Natural killer cell (primary cell): Measurements from ENCODE around the gene DMRTA1. TPM values are rescaled to one million over a fixed set of nuclear protein-coding genes. Genes with fewer than 3 reads are reported as not detected.
"Not testable (repeated sequence)": the region's sequence is repeated elsewhere in the genome, so short reads cannot be mapped to it uniquely, and the experiment has no call there.

Source experiments
- ATAC-seq, 3 donors: fragments of 150-1000 bp in 2 of 3; fragments of 200-7000 bp in 1 of 3; cut with Tn5 transposase; 1 replicate in 1 of 3; 2 replicates in 2 of 3; pipeline ENCODE4 v1.10.0; 2021; ENCODE audit warnings: mild to moderate bottlenecking in 2 of 3, moderate library complexity in 2 of 3
- DNase-seq, 2 donors: peaks; one replicate each; pipeline versions ENCODE4 v3.0.0 to v3.0.0-alpha.2; 2013 to 2021; ENCODE audit warnings: mixed read lengths in 1 of 2
- H3K27ac ChIP-seq: one replicate; pipeline ENCODE4 v1.5.1; 2013; ENCODE audit warnings: mild to moderate bottlenecking, low read length
- H3K27me3 ChIP-seq: one replicate; pipeline ENCODE4 v1.6.1; 2013; ENCODE audit warnings: low read length; ENCODE audit not compliant: control insufficient read depth, insufficient read depth
- H3K36me3 ChIP-seq: one replicate; pipeline ENCODE4 v1.6.1; 2013; ENCODE audit warnings: low read length; ENCODE audit not compliant: control insufficient read depth, insufficient read depth
- H3K4me1 ChIP-seq: one replicate; pipeline ENCODE4 v1.6.1; 2013; ENCODE audit warnings: low read length; ENCODE audit not compliant: control insufficient read depth, insufficient read depth
- H3K4me3 ChIP-seq: one replicate; pipeline ENCODE4 v1.5.1; 2013; ENCODE audit warnings: low read length
- H3K9me3 ChIP-seq: one replicate; pipeline ENCODE4 v1.6.1; 2013; ENCODE audit warnings: low read length; ENCODE audit not compliant: control insufficient read depth, insufficient read depth
- H3K27ac Mint-ChIP-seq, 2 donors: one replicate each; pipeline ENCODE4 v1.8.0; 2022; ENCODE audit warnings: mild to moderate bottlenecking in 2 of 2, mixed read lengths in 2 of 2, moderate library complexity in 1 of 2
- H3K27me3 Mint-ChIP-seq, 2 donors: one replicate each; pipeline ENCODE4 v1.8.0; 2022; ENCODE audit warnings: low read depth in 2 of 2, mixed read lengths in 2 of 2
- H3K36me3 Mint-ChIP-seq: one replicate; pipeline ENCODE4 v1.8.0; 2022; ENCODE audit warnings: mixed read lengths
- H3K4me1 Mint-ChIP-seq, 2 donors: one replicate each; pipeline ENCODE4 v1.8.0; 2022; ENCODE audit warnings: mixed read lengths in 2 of 2
- H3K4me3 Mint-ChIP-seq: one replicate; pipeline ENCODE4 v1.8.0; 2022; ENCODE audit warnings: mild to moderate bottlenecking, moderate library complexity, mixed read lengths
- H3K9me3 Mint-ChIP-seq, 2 donors: one replicate each; pipeline ENCODE4 v1.8.0; 2022; ENCODE audit warnings: mixed read lengths in 2 of 2
- WGBS: methylation state at CpG from one replicate; pipeline ENCODE4 v1.1.7; 2013; ENCODE audit warnings: missing lambda C conversion rate; ENCODE audit not compliant: insufficient coverage; 5-methylcytosine and 5-hydroxymethylcytosine counted together
- intact Hi-C: fragments of 100-400 bp; cut with micrococcal nuclease; formaldehyde crosslinking; loops from one replicate; pipeline ENCODE4 v1.14.2; 2022
- total RNA-seq, 4 donors: library from RNA; stranded (reverse); fragments of 120-200 nt in 1 of 4; gene quantifications; one replicate each; pipeline versions ENCODE4 v1.2.3 to v1.2.4, GENCODE V29; 2013 to 2022
- TF ChIP-seq, protein P1 (sequence below): fragments of 200-600 bp; IDR thresholded peaks from one replicate; pipeline ENCODE4 v1.8.0; 2022; ENCODE audit warnings: antibody characterized with exemption

The DMRTA1 gene
- total RNA-seq, 3 donors from 2014 or later (not counting 1 experiment from before 2014, with no cell fraction given) = not detected

DNA sequence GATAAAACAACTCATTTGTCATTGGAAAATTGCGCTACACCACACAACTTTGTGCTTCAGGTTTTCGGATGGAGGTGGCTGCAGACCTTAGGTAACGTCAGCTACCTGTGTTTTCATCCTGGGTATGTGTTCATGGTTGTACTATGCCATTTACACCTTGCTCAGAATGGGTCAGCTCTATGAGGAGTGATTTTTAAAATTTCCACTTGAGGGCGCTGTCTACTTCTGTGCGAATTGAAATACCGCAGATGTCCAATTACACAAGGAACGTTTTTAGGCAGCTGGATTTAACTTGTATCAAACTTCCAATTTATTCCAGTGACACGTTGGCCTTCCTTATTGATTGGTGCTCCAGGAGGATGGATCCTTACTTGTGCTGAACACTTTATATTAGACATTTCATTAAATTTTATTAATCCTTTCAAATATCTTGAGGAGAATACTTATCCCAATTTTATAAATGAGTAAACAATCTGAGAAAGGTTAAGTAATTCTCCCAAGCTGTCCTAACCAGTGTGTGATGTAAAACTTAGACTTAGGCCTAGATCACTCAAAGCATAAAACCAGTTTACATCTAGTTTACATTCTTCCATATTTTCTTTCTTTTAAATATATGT lies 23.4 kb downstream of the DMRTA1 start:
- no peak overlapping the region for H3K27ac Mint-ChIP-seq
- no peaks in the 10 kb centered on the region for H3K27me3 ChIP-seq
- no peak overlapping the region for H3K4me3 ChIP-seq
- no peak overlapping the region for H3K27ac ChIP-seq
- no peaks in the 10 kb centered on the region for H3K9me3 ChIP-seq
- H3K4me1 Mint-ChIP-seq = no peaks in the 10 kb centered on the region
- H3K36me3 Mint-ChIP-seq = no peaks in the 10 kb centered on the region
- no peaks in the 10 kb centered on the region for H3K9me3 Mint-ChIP-seq
- intact Hi-C loops = no loop called here
- no peaks in the 10 kb centered on the region for H3K36me3 ChIP-seq
- 10% methylated on average over 8 of the region's 8 CpGs for WGBS
- H3K4me1 ChIP-seq = no peaks in the 10 kb centered on the region
- H3K4me3 Mint-ChIP-seq = no peak overlapping the region
- ATAC-seq (no peak), DNase-seq (no peak)
- TF ChIP-seq, protein P1, sequence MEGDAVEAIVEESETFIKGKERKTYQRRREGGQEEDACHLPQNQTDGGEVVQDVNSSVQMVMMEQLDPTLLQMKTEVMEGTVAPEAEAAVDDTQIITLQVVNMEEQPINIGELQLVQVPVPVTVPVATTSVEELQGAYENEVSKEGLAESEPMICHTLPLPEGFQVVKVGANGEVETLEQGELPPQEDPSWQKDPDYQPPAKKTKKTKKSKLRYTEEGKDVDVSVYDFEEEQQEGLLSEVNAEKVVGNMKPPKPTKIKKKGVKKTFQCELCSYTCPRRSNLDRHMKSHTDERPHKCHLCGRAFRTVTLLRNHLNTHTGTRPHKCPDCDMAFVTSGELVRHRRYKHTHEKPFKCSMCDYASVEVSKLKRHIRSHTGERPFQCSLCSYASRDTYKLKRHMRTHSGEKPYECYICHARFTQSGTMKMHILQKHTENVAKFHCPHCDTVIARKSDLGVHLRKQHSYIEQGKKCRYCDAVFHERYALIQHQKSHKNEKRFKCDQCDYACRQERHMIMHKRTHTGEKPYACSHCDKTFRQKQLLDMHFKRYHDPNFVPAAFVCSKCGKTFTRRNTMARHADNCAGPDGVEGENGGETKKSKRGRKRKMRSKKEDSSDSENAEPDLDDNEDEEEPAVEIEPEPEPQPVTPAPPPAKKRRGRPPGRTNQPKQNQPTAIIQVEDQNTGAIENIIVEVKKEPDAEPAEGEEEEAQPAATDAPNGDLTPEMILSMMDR = no peak
- no peaks in the 10 kb centered on the region for H3K27me3 Mint-ChIP-seq

DNA sequence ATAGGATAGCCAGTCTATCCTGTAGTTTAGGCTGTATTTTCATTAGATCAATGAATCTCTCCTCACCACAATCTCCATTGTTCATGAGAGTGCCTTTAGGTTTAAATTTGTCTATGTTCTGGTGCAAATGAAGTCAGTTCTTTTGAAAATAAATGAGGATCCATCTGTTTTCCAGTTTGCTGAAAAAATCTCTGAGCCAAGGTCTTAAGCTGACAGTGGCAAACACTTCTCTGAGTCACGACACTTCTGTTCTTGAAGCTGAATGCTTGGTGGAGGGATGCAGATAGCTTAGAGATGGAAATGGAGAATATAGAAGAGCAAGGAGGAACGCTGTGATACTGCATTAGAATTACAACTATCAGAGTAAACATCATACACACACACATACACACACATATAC lies 34.9 kb downstream of the DMRTA1 start:
- TF ChIP-seq, protein P1 = no peak
- Histone ChIP-seq H3K36me3 (no peaks in the 10 kb centered on the region), H3K4me1 (no peaks in the 10 kb centered on the region), H3K27me3 (no peaks in the 10 kb centered on the region), H3K4me3 (no peak overlapping the region), H3K27ac (no peak overlapping the region), H3K9me3 (peaks cover 2% of the 10 kb centered on the region)
- DNase-seq (no peak), ATAC-seq (no peak)
- Mint-ChIP-seq H3K36me3 (no peaks in the 10 kb centered on the region), H3K4me1 (no peaks in the 10 kb centered on the region), H3K9me3 (peaks cover 17 to 24% of the 10 kb centered on the region in 2 donors), H3K27ac (no peak overlapping the region), H3K4me3 (no peak overlapping the region), H3K27me3 (no peaks in the 10 kb centered on the region)
- intact Hi-C loops = no loop called here
- 94% methylated on average over 1 of the region's 2 CpGs for WGBS

DNA sequence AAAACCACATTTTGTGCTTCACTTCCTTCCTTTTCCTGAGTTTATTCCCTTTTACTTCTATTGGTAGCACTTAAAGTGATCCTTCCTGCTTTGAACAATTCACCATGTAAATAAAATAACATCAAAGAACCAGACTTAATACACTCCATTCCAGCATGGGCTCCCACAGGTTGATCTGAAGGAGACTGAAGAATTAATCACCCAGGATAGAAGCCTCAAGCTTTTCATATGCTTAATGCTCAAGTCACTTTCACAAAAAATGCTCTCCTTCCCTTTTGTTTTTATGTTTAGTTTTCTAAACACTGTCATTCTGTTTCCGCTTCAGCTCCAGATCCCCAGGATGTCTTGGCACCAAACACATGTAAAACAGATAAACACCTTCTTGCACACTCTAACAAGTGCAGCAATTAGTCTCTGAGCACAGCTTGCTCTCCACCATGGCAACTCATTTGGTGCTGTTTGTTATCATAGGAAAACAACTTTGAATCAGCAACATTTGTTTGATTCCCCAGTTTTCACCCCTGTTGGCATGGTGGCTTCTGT lies 37.0 kb downstream of the DMRTA1 start:
- 82% methylated on average over 1 of the region's 1 CpG for WGBS
- TF ChIP-seq, protein P1 = no peak
- H3K27me3 Mint-ChIP-seq = no peaks in the 10 kb centered on the region
- H3K4me3 Mint-ChIP-seq = no peak overlapping the region
- Histone ChIP-seq H3K4me3 (no peak overlapping the region), H3K4me1 (no peaks in the 10 kb centered on the region), H3K9me3 (peaks cover 2% of the 10 kb centered on the region), H3K36me3 (no peaks in the 10 kb centered on the region), H3K27ac (no peak overlapping the region), H3K27me3 (no peaks in the 10 kb centered on the region)
- intact Hi-C loops = no loop called here
- peaks cover 4% of the 10 kb centered on the region for H3K36me3 Mint-ChIP-seq
- H3K9me3 Mint-ChIP-seq = peaks cover 21 to 27% of the 10 kb centered on the region in 2 donors
- H3K27ac Mint-ChIP-seq = no peak overlapping the region
- DNase-seq = no peak
- no peaks in the 10 kb centered on the region for H3K4me1 Mint-ChIP-seq
- ATAC-seq = no peak

DNA sequence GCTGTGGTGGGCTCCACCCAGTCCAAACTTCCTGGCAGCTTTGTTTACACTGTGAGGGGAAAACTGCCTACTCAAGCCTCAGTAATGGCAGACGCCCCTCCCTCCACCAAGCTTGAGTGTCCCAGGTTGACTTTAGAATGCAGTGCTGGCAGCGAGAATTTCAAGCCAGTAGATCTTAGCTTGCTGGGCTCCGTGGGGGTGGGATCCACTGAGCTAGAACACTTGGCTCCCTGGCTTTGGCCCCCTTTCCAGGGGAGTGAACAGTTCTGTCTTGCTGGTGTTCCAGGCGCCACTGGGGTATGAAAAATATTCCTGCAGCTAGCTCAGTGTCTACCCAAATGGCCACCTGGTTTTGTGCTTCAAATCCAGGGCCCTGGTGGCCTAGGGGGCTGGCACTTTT lies 49.6 kb downstream of the DMRTA1 start:
- H3K36me3 Mint-ChIP-seq, intact Hi-C loops, H3K27me3 Mint-ChIP-seq, H3K4me3 ChIP-seq, H3K4me1 Mint-ChIP-seq, H3K9me3 ChIP-seq, H3K27ac Mint-ChIP-seq, ATAC-seq, H3K4me1 ChIP-seq, H3K4me3 Mint-ChIP-seq, DNase-seq, H3K36me3 ChIP-seq, H3K27ac ChIP-seq, H3K27me3 ChIP-seq: not testable (repeated sequence)
- WGBS = 78% methylated on average over 4 of the region's 4 CpGs
- peaks cover 4 to 20% of the 10 kb centered on the region in 2 donors for H3K9me3 Mint-ChIP-seq
